ENCODE results near the gene DGCR8.

DNA sequence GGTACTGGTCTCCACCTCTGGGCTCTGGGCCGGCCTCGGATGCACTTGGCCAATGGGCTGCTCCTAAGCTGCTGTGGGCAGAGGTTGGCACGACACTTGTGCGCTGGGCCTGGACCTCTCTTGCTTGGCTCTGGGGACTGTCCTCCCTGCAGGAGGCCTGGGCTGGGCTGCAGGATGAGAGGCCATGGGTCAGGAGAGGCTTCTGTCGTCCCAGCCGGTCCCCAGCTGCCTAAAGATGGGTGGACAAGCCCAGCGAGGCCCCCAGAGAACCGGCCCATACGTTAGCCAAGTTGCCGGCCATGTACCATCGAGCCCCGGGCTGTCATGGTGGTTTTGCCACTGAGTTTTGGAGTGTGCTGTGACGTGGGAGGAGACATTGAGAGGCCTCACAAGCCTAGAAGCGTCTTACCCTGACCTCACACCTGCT is 72.4 kb downstream of the DGCR8 start:
- TF ChIP-seq NFRKB (IDR thresholded peaks at IDR 0.05) (no peak), ZNF384 (IDR thresholded peaks at IDR 0.05) (no peak), FOXK2 (IDR thresholded peaks at IDR 0.05) (no peak), L3MBTL2 (conservative IDR thresholded peaks at IDR 0.05) (no peak), SUZ12 (IDR thresholded peaks at IDR 0.05) (no peak), HDGF (IDR thresholded peaks at IDR 0.05; ENCODE audit: borderline replicate concordance) (no peak), BHLHE40 (IDR thresholded peaks at IDR 0.05; ENCODE audit: borderline replicate concordance) (no peak), LEF1 (IDR thresholded peaks at IDR 0.05; ENCODE audit: borderline replicate concordance) (no peak)
- TF ChIP-seq, protein P1, sequence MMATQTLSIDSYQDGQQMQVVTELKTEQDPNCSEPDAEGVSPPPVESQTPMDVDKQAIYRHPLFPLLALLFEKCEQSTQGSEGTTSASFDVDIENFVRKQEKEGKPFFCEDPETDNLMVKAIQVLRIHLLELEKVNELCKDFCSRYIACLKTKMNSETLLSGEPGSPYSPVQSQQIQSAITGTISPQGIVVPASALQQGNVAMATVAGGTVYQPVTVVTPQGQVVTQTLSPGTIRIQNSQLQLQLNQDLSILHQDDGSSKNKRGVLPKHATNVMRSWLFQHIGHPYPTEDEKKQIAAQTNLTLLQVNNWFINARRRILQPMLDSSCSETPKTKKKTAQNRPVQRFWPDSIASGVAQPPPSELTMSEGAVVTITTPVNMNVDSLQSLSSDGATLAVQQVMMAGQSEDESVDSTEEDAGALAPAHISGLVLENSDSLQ (IDR thresholded peaks at IDR 0.05), result no peak
